Stomach smooth muscle (tissue), 2 donors: Measurements from ENCODE around the gene MYBPHL.

ENCODE experiments used
- H3K27ac ChIP-seq: one replicate; pipeline ENCODE4 v1.7.0; 2013; ENCODE audit warnings: mild to moderate bottlenecking, low read length, inconsistent platforms
- H3K27me3 ChIP-seq, 2 donors: one replicate each; pipeline ENCODE4 v1.7.0; 2013; ENCODE audit warnings: low read length in 2 of 2; ENCODE audit not compliant: insufficient read depth in 2 of 2, control insufficient read depth in 1 of 2
- H3K36me3 ChIP-seq, 2 donors: one replicate each; pipeline ENCODE4 v1.7.0; 2013; ENCODE audit warnings: low read length in 2 of 2; ENCODE audit not compliant: control insufficient read depth in 2 of 2, insufficient read depth in 2 of 2
- H3K4me1 ChIP-seq: one replicate; pipeline ENCODE4 v1.7.0; 2013; ENCODE audit warnings: low read length; ENCODE audit not compliant: control insufficient read depth, insufficient read depth
- H3K4me3 ChIP-seq, 2 donors: one replicate each; pipeline ENCODE4 v1.7.0; 2013; ENCODE audit warnings: low read length in 2 of 2
- H3K9ac ChIP-seq, 2 donors: one replicate each; pipeline ENCODE4 v1.7.0; 2013; ENCODE audit warnings: low read length in 2 of 2, mild to moderate bottlenecking in 1 of 2
- H3K9me3 ChIP-seq, 2 donors: one replicate each; pipeline ENCODE4 v1.7.0; 2013; ENCODE audit warnings: low read length in 2 of 2; ENCODE audit not compliant: control insufficient read depth in 2 of 2
- donor health status: healthy.
- donor health status: Pancreatic carcinoma.

Gene MYBPHL

DNA sequence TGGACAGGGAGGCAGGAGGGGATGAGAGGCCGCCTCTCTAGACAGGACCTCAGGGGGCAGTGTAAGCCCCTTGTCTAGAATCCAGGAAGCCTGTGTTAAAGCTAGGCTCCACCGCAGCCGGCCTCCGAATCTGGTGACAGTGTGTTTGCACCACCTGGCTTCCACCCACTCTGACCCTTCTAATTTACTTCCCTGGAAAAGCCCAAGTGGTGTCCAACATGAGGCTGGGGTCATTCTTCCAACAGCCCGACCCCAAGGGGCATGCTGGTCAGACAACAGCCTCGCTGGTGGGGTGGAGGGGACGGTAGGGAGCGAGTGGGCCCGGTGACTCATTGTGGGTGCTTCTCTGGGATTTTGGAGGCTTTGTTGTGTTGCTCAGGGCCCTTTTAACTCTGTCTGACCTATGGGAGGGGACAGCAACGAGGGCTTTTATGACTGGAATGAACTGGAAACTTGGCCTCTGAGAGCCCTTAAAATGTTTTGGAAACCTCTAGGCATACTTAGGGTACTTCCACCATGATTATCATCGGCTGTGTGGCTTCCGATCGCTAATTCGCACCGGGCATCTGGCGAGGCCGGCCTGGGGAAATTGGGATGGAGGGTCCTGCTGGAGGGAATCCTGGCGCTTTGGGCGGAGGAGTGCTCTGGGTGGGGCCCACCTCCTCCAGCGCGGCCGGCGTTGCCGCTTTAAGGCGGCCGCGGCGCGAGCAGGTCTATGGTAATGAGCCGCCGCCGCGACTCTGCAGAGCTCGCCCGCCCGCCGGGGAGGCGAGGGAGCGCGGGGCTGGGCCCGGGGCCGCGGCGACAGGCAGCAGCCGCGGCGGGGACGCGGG, 57.8 kb downstream of the MYBPHL start, which contains the start of gene CELSR2:
TSS of gene CELSR2 (plus strand) at position 743 of the 833 bp plus-strand sequence. CDS start 541 bp downstream, outside the sequence.
- Histone ChIP-seq H3K4me1 (peaks cover 29% of the 10 kb centered on the region), H3K4me3 (peak within 1 kb of the TSS; percentile 54 to 72), H3K9ac (peak within 1 kb of the TSS; percentile 46 to 47), H3K9me3 (no peaks in the 10 kb centered on the region), H3K36me3 (peaks cover 0 to 3% of the 10 kb centered on the region in 2 donors), H3K27me3 (peaks cover 0 to 2% of the 10 kb centered on the region in 2 donors), H3K27ac (no peak within 1 kb of the TSS)

GRCh38 chr1:109248444-109248796, 58.4 kb downstream of the MYBPHL start:
- Histone ChIP-seq H3K4me3 (no peak overlapping the region), H3K9ac (no peak overlapping the region), H3K9me3 (no peaks in the 10 kb centered on the region), H3K4me1 (peaks cover 23% of the 10 kb centered on the region), H3K27ac (no peak overlapping the region), H3K36me3 (peaks cover 0 to 3% of the 10 kb centered on the region in 2 donors), H3K27me3 (peaks cover 0 to 3% of the 10 kb centered on the region in 2 donors)

GRCh38 chr1:109247401-109248365, 59.1 kb downstream of the MYBPHL start:
- Histone ChIP-seq H3K9me3 (no peaks in the 10 kb centered on the region), H3K4me3 (no peak overlapping the region), H3K27ac (no peak overlapping the region), H3K9ac (no peak overlapping the region), H3K4me1 (peaks cover 18% of the 10 kb centered on the region), H3K27me3 (peaks cover 0 to 5% of the 10 kb centered on the region in 2 donors), H3K36me3 (peaks cover 0 to 3% of the 10 kb centered on the region in 2 donors)

DNA sequence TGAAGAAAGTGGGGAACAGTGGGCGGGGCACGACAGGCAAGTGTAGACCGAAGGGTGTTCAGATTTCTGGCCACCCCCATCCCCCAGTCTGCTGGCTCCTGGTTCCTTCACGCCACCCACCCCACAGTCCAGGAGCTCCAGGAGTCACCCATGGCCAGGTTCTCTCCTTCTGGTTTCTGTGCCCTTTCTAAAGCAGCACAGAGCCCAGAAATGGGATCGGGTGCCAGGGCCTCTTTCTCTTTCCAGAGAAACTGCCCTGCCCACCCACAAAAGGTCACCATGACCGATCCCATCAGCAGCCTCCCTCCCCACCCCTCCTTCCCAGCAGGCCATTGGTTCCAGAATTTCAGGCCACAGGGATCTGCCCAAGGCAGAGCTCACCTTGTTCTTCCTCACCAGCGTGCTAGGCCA, 60.7 kb downstream of the MYBPHL start:
- Histone ChIP-seq H3K27ac (no peak overlapping the region), H3K4me3 (no peak overlapping the region), H3K9me3 (no peaks in the 10 kb centered on the region), H3K27me3 (peaks cover 0 to 10% of the 10 kb centered on the region in 2 donors), H3K36me3 (no peaks in the 10 kb centered on the region), H3K9ac (no peak overlapping the region), H3K4me1 (peaks cover 27% of the 10 kb centered on the region)

DNA sequence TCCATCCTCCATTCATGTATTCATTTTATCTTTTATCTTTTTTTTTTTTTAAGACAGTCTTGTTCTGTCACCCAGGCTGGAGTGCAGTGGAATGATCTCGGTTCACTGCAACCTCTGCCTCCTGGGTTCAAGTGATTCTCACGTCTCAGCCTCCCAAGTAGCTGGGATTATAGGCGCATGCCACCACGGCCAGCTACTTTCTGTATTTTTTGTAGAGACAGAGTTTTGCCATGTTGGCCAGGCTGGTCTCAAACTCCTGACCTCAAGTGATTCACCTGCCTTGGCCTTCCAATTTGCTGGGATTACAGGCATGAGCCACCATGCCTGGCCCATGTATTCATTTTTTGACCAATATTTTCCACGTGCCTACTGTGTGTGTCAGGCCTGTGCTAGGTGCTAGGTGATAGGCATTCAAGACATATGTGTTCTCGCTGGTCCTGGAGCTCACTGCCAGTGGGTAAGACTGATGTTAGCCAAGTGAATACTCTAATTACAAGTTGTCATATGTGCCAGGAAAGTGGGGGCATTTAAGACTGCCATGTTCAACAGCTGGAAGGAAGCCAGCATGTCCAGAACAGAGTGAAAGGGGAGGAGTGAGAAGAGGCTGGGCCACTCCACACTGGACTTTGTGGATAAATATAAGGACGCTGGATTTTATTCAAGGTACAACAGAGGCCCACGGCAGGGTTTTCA, 62.8 kb downstream of the MYBPHL start:
- Histone ChIP-seq H3K4me3 (no peak overlapping the region), H3K4me1 (peaks cover 27% of the 10 kb centered on the region), H3K36me3 (peaks cover 0 to 1% of the 10 kb centered on the region in 2 donors), H3K9me3 (no peaks in the 10 kb centered on the region), H3K9ac (no peak overlapping the region), H3K27ac (no peak overlapping the region), H3K27me3 (peaks cover 0 to 10% of the 10 kb centered on the region in 2 donors)

- Histone ChIP-seq H3K27ac (no peak overlapping the region), H3K9ac (no peak overlapping the region), H3K4me3 (no peak overlapping the region), H3K4me1 (peaks cover 23% of the 10 kb centered on the region), H3K9me3 (no peaks in the 10 kb centered on the region), H3K36me3 (peaks cover 4 to 8% of the 10 kb centered on the region in 2 donors), H3K27me3 (peaks cover 0 to 10% of the 10 kb centered on the region in 2 donors)
These were observed 63.6 kb downstream of the MYBPHL start for GRCh38 chr1:109243221-109243620.

GRCh38 chr1:109242387-109242786, 64.4 kb downstream of the MYBPHL start:
- H3K4me1 ChIP-seq = peaks cover 23% of the 10 kb centered on the region
- no peak overlapping the region for H3K27ac ChIP-seq
- peaks cover 0 to 10% of the 10 kb centered on the region in 2 donors for H3K27me3 ChIP-seq
- no peak overlapping the region for H3K9ac ChIP-seq
- no peak overlapping the region for H3K4me3 ChIP-seq
- no peaks in the 10 kb centered on the region for H3K9me3 ChIP-seq
- H3K36me3 ChIP-seq = peaks cover 12 to 15% of the 10 kb centered on the region in 2 donors
